CD4-positive, alpha-beta T cell (primary cell): ENCODE data around the gene STAC2. TPM values are rescaled to one million over a fixed set of nuclear protein-coding genes. Genes with fewer than 3 reads are reported as not detected.

Experiments
- ATAC-seq: fragments of 200-7000 bp; cut with Tn5 transposase; one replicate; pipeline ENCODE4 v1.10.0; 2022; ENCODE audit warnings: mild to moderate bottlenecking; ENCODE audit not compliant: poor library complexity
- CTCF ChIA-PET: fragments of 350-600 bp; sonication (Branson Sonifier 250); formaldehyde crosslinking; loops from one replicate; lab custom pipeline; 2021; ENCODE audit warnings: antibody characterized with exemption, inconsistent platforms; lab: Charles Lee
- POLR2A ChIA-PET: fragments of 350-600 bp; sonication (Branson Sonifier 250); formaldehyde crosslinking; loops from one replicate; lab custom pipeline; 2021; ENCODE audit warnings: antibody characterized with exemption, inconsistent platforms; lab: Charles Lee
- DNase-seq, 14 experiments: peaks; one replicate each; pipeline ENCODE4 v3.0.0-alpha.2; 2013 to 2020; ENCODE audit warnings: mixed read lengths in 2 of 14
- H3K27ac ChIP-seq, 2 donors: one replicate each; pipeline versions ENCODE4 v1.5.1 to v1.7.0; 2013; ENCODE audit warnings: low read length in 2 of 2, low read depth in 1 of 2, mild to moderate bottlenecking in 1 of 2
- H3K27me3 ChIP-seq, 2 experiments: 1 replicate in 1 of 2; 2 replicates in 1 of 2; pipeline versions ENCODE4 v1.6.1 to v1.7.0; 2013; ENCODE audit warnings: low read length in 2 of 2, control low read depth in 1 of 2, mild to moderate bottlenecking in 1 of 2, moderate library complexity in 1 of 2; ENCODE audit not compliant: insufficient read depth in 2 of 2, control insufficient read depth in 1 of 2
- H3K36me3 ChIP-seq: one replicate; pipeline ENCODE4 v1.6.1; 2013; ENCODE audit warnings: low read length, control low read depth; ENCODE audit not compliant: insufficient read depth
- H3K4me1 ChIP-seq: one replicate; pipeline ENCODE4 v1.6.1; 2013; ENCODE audit warnings: low read length, control low read depth; ENCODE audit not compliant: insufficient read depth
- H3K4me3 ChIP-seq: one replicate; pipeline ENCODE4 v1.5.1; 2013; ENCODE audit warnings: mild to moderate bottlenecking, low read length, moderate library complexity
- H3K9me3 ChIP-seq, 2 experiments: 1 replicate in 1 of 2; 2 replicates in 1 of 2; pipeline versions ENCODE4 v1.6.1 to v1.7.0; 2013; ENCODE audit warnings: low read length in 2 of 2, mild to moderate bottlenecking in 2 of 2, control low read depth in 1 of 2, moderate library complexity in 1 of 2; ENCODE audit not compliant: control insufficient read depth in 1 of 2, insufficient read depth in 1 of 2
- H3K27ac Mint-ChIP-seq: one replicate; pipeline ENCODE4 v1.8.0; 2020; ENCODE audit warnings: mixed read lengths
- H3K27me3 Mint-ChIP-seq: one replicate; pipeline ENCODE4 v1.8.0; 2021; ENCODE audit warnings: mixed read lengths
- H3K36me3 Mint-ChIP-seq: one replicate; pipeline ENCODE4 v1.8.0; 2021; ENCODE audit warnings: low read depth, mixed read lengths
- H3K4me1 Mint-ChIP-seq: one replicate; pipeline ENCODE4 v1.8.0; 2021; ENCODE audit warnings: low read depth, mixed read lengths
- H3K4me3 Mint-ChIP-seq: one replicate; pipeline ENCODE4 v1.8.0; 2020; ENCODE audit warnings: mild to moderate bottlenecking, mixed read lengths
- H3K9me3 Mint-ChIP-seq: one replicate; pipeline ENCODE4 v1.8.0; 2020; ENCODE audit warnings: mixed read lengths
- CTCF ChIP-seq: fragments of 200-600 bp; IDR thresholded peaks from one replicate; pipeline ENCODE4 v1.8.0; 2022; ENCODE audit warnings: antibody characterized with exemption, mild to moderate bottlenecking
- intact Hi-C, 2 experiments: fragments of 100-400 bp; cut with DNase I in 1 of 2; cut with micrococcal nuclease in 1 of 2; formaldehyde crosslinking; loops; one replicate each; pipeline versions ENCODE4 v1.15.1 to v1.9.0; 2023 to 2025; cut with DNase I, micrococcal nuclease
- total RNA-seq, 174 experiments: library from RNA in 2 of 174; stranded (reverse) in 2 of 174; gene quantifications; one replicate each; pipeline ENCODE4 v1.2.3 and lab custom pipeline; 2021 to 2026

Gene STAC2
- total RNA-seq, 2 experiments from 2014 or later: not detected

- Histone ChIP-seq H3K36me3 (peaks cover 45% of the 10 kb centered on the region), H3K4me1 (no peaks in the 10 kb centered on the region), H3K27ac (no peak overlapping the region), H3K27me3 (no peaks in the 10 kb centered on the region), H3K9me3 (no peaks in the 10 kb centered on the region), H3K4me3 (no peak overlapping the region)
- Mint-ChIP-seq H3K27me3 (no peaks in the 10 kb centered on the region), H3K4me3 (no peak overlapping the region), H3K4me1 (no peaks in the 10 kb centered on the region), H3K27ac (no peak overlapping the region), H3K9me3 (no peaks in the 10 kb centered on the region), H3K36me3 (peaks cover 54% of the 10 kb centered on the region)
- intact Hi-C loops: no loop called here
- TF ChIP-seq CTCF: no peak
- CTCF ChIA-PET: interaction anchor here (1.1 kb wide), 1 partner anchor 9 kb away, joined by 4 read pairs; no protein-coding TSS in a partner anchor
- no peak for DNase-seq
- no peak for ATAC-seq
- POLR2A ChIA-PET: interaction anchor here (0.8 kb wide), 1 partner anchor 17 kb away, joined by 3 read pairs; no protein-coding TSS in a partner anchor
These were observed 42.7 kb downstream of the STAC2 start for GRCh38 chr17:39183045-39183444.

- peaks cover 55% of the 10 kb centered on the region for H3K36me3 Mint-ChIP-seq
These were observed 44.4 kb downstream of the STAC2 start for GRCh38 chr17:39181303-39181702.

GRCh38 chr17:39178536-39178935 is 47.2 kb downstream of the STAC2 start:
- Mint-ChIP-seq H3K9me3 (no peaks in the 10 kb centered on the region), H3K4me1 (peaks cover 9% of the 10 kb centered on the region), H3K4me3 (no peak overlapping the region), H3K27me3 (no peaks in the 10 kb centered on the region), H3K36me3 (peaks cover 43% of the 10 kb centered on the region), H3K27ac (no peak overlapping the region)
- no peak for ATAC-seq
- Histone ChIP-seq H3K9me3 (no peaks in the 10 kb centered on the region), H3K4me1 (peaks cover 10% of the 10 kb centered on the region), H3K27me3 (no peaks in the 10 kb centered on the region), H3K36me3 (peaks cover 35% of the 10 kb centered on the region), H3K4me3 (no peak overlapping the region), H3K27ac (no peak overlapping the region)
- ChIA-PET POLR2A (no interaction called here), CTCF (interaction anchor here (1.4 to 1.9 kb wide), 2 partner anchors 14 to 196 kb away, joined by 3 to 6 read pairs; no protein-coding TSS in a partner anchor)
- DNase-seq: no peak
- intact Hi-C loops: no loop called here
- no peak for TF ChIP-seq CTCF

More at GRCh38 chr17:39181303-39181702, 44.4 kb downstream of the STAC2 start:
- DNase-seq (no peak), ATAC-seq (no peak)
- Histone ChIP-seq H3K36me3 (peaks cover 46% of the 10 kb centered on the region), H3K27me3 (no peaks in the 10 kb centered on the region), H3K4me3 (no peak overlapping the region), H3K27ac (no peak overlapping the region), H3K9me3 (no peaks in the 10 kb centered on the region), H3K4me1 (no peaks in the 10 kb centered on the region)
- Mint-ChIP-seq H3K27me3 (no peaks in the 10 kb centered on the region), H3K27ac (no peak overlapping the region), H3K4me3 (no peak overlapping the region), H3K4me1 (no peaks in the 10 kb centered on the region), H3K9me3 (no peaks in the 10 kb centered on the region)
- ChIA-PET CTCF (interaction anchor here (1.2 kb wide), 1 partner anchor 50 kb away, joined by 3 read pairs; no protein-coding TSS in a partner anchor), POLR2A (no interaction called here)
- TF ChIP-seq CTCF: no peak
- intact Hi-C loops: no loop called here
